Muscle of leg (tissue), 11 donors: ENCODE measurements around the gene SLC22A23. TPM values are rescaled to one million over a fixed set of nuclear protein-coding genes. Genes with fewer than 3 reads are reported as not detected.

ENCODE experiments used
- DNase-seq: peaks from one replicate; pipeline ENCODE4 v3.0.0; 2013
- H3K27ac ChIP-seq: one replicate; pipeline ENCODE4 v1.5.1; 2013; ENCODE audit warnings: mild to moderate bottlenecking, low read length, control low read depth
- H3K27me3 ChIP-seq: one replicate; pipeline ENCODE4 v1.6.1; 2013; ENCODE audit warnings: low read length; ENCODE audit not compliant: control insufficient read depth, insufficient read depth
- H3K36me3 ChIP-seq: one replicate; pipeline ENCODE4 v1.6.1; 2013; ENCODE audit warnings: low read length; ENCODE audit not compliant: control insufficient read depth, insufficient read depth
- H3K4me1 ChIP-seq: one replicate; pipeline ENCODE4 v1.6.1; 2013; ENCODE audit warnings: low read length; ENCODE audit not compliant: control insufficient read depth, insufficient read depth
- H3K4me3 ChIP-seq: one replicate; pipeline ENCODE4 v1.5.1; 2013; ENCODE audit warnings: low read length, control low read depth
- H3K9me3 ChIP-seq: replicated peaks from 2 replicates; pipeline ENCODE4 v1.6.1; 2013; ENCODE audit warnings: low read depth, low read length; ENCODE audit not compliant: control insufficient read depth
- WGBS: methylation state at CpG from one replicate; pipeline ENCODE4 v1.1.5; 2013; ENCODE audit warnings: missing lambda C conversion rate; ENCODE audit not compliant: insufficient coverage; 5-methylcytosine and 5-hydroxymethylcytosine counted together
- polyA plus RNA-seq, 8 donors: library from polyadenylated mRNA; unstranded; fragments of 120-200 nt; gene quantifications; one replicate each; pipeline versions ENCODE4 v1.2.1 to v1.2.3, GENCODE V29; 2013; ENCODE audit warnings: inconsistent platforms in 1 of 8, low replicate concordance in 1 of 8; ENCODE audit not compliant: insufficient read length in 8 of 8, insufficient read depth in 1 of 8
- total RNA-seq: library from RNA; stranded (reverse); fragments of 120-200 nt; gene quantifications from one replicate; pipeline ENCODE4 v1.2.4, GENCODE V29; 2013

The SLC22A23 gene
- total and polyA plus RNA-seq, 9 donors, result 1.1 to 6.2 (median 2.7) TPM

DNA sequence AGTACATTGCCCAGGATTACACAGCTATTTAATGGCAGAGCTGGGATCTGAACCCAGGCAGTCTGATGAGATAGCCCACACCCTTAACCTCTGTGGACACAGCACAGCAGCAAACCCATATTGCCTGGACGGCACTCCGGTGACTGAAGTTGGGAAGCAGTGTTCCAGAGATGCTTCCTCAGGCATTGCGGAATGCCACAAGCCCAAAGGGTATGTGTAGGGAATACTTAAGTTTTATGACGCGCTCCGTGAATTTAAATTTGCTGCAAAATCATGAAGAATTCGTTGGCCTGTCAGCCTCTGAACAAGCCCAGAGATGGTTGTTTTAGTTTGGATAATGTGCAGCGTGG lies 151.7 kb downstream of the SLC22A23 start:
- Histone ChIP-seq H3K9me3 (peaks cover 7% of the 10 kb centered on the region), H3K27me3 (peaks cover 7% of the 10 kb centered on the region), H3K4me3 (no peak overlapping the region), H3K27ac (no peak overlapping the region), H3K4me1 (peaks cover 20% of the 10 kb centered on the region), H3K36me3 (no peaks in the 10 kb centered on the region)
- DNase-seq, result no peak
- WGBS, result 93% methylated on average over 7 of the region's 8 CpGs

DNA sequence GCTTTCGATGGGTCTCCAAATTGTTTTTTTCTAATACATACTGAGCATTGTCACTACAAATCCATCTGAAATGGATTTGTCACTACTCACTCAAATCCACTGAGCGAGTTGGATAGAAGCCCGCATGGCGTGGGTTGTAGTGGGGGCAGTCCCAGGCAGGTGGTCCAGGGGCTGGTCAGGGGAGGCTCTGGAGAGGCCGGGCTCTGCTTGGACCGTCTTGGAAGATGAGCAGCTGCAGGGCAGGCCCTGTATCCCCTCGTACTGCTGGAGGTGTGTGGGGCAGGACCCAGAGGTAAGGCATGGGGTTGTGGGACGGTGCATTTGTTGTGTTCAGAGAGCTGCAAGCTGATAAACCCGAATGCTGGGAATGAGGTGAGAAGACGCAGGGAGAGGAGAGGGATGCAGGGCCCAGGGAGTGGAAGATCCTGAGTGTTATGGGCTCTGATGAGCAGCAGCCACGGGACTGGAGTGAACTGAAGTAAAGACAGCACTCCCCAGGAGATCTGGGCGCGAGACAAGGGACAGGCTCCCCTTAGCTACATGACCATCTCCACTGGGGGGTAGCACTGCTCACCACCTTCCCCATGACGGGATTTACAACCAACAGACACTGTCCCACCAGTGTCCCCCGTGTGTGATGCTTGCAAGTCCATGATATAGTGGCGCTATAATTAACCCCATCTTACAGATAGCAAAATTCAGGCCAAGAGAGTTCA lies 152.2 kb downstream of the SLC22A23 start:
- no peak for DNase-seq
- H3K4me3 ChIP-seq, result no peak overlapping the region
- 84% methylated on average over 11 of the region's 16 CpGs for WGBS

DNA sequence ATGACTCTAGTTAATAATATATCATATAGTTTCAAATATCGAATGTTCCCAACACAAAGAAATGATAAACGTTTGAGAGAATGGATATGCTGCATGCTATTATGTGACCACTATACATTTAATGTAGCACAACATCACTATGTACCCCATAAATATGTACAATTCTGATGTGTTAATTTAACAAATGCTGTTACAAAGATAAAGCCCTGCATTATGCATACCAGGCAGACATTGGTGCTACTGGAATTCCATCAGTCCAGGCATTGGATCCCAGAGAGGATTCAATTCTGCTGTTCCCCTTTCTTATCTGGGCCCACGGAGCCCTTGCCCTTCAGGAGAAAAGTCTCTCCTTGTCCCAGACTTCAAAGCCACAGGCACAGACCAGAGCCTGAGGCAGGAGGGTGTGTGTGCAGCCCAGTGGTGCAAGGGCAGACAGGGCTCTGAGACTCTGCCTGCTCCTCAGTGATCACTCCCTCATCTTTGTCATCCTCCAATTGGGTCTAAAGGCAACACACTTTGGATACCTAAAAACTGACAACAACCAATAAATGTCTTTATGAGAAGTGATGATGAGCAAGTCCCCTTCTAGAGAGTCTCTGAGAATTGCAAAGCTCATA lies 152.9 kb downstream of the SLC22A23 start:
- DNase-seq, result no peak
- H3K36me3 ChIP-seq, result no peaks in the 10 kb centered on the region
- peaks cover 7% of the 10 kb centered on the region for H3K9me3 ChIP-seq
- H3K27me3 ChIP-seq, result peaks cover 7% of the 10 kb centered on the region
- WGBS, result no CpG with 5 or more reads among the region's 3 CpGs
- peaks cover 8% of the 10 kb centered on the region for H3K4me1 ChIP-seq
- H3K4me3 ChIP-seq, result no peak overlapping the region
- H3K27ac ChIP-seq, result no peak overlapping the region

More for the DNA sequence above, 152.2 kb downstream of the SLC22A23 start:
- Histone ChIP-seq H3K36me3 (no peaks in the 10 kb centered on the region), H3K4me1 (peaks cover 16% of the 10 kb centered on the region), H3K27ac (no peak overlapping the region), H3K27me3 (peaks cover 7% of the 10 kb centered on the region), H3K9me3 (peaks cover 7% of the 10 kb centered on the region)

GRCh38 chr6:3301506-3301905 lies 155.3 kb downstream of the SLC22A23 start:
- Histone ChIP-seq H3K27me3 (peaks cover 14% of the 10 kb centered on the region), H3K4me1 (peaks cover under 1% of the 10 kb centered on the region), H3K9me3 (peaks cover 7% of the 10 kb centered on the region), H3K36me3 (no peaks in the 10 kb centered on the region), H3K27ac (no peak overlapping the region), H3K4me3 (no peak overlapping the region)
- DNase-seq, result no peak
- WGBS, result 92% methylated on average over 5 of the region's 8 CpGs

GRCh38 chr6:3299221-3299620 lies 157.6 kb downstream of the SLC22A23 start:
- no peak overlapping the region for H3K27ac ChIP-seq
- peaks cover 23% of the 10 kb centered on the region for H3K27me3 ChIP-seq
- DNase-seq, result no peak
- H3K4me3 ChIP-seq, result no peak overlapping the region
- H3K4me1 ChIP-seq, result peaks cover 15% of the 10 kb centered on the region
- 82% methylated on average over 3 of the region's 10 CpGs for WGBS
- H3K9me3 ChIP-seq, result peaks cover 3% of the 10 kb centered on the region
- H3K36me3 ChIP-seq, result no peaks in the 10 kb centered on the region

- no peak for DNase-seq
- Histone ChIP-seq H3K36me3 (no peaks in the 10 kb centered on the region), H3K27ac (no peak overlapping the region), H3K4me3 (no peak overlapping the region), H3K27me3 (peaks cover 25% of the 10 kb centered on the region), H3K9me3 (peaks cover 3% of the 10 kb centered on the region), H3K4me1 (peaks cover 15% of the 10 kb centered on the region)
- 74% methylated on average over 7 of the region's 11 CpGs for WGBS
Measured at GRCh38 chr6:3297909-3298308, 158.9 kb downstream of the SLC22A23 start.

- Histone ChIP-seq H3K4me3 (no peak overlapping the region), H3K27me3 (peaks cover 25% of the 10 kb centered on the region), H3K27ac (no peak overlapping the region), H3K9me3 (peaks cover 3% of the 10 kb centered on the region), H3K4me1 (peaks cover 15% of the 10 kb centered on the region), H3K36me3 (no peaks in the 10 kb centered on the region)
- 68% methylated on average over 8 of the region's 9 CpGs for WGBS
- no peak for DNase-seq
Measured at GRCh38 chr6:3297006-3297405, 159.8 kb downstream of the SLC22A23 start.

DNA sequence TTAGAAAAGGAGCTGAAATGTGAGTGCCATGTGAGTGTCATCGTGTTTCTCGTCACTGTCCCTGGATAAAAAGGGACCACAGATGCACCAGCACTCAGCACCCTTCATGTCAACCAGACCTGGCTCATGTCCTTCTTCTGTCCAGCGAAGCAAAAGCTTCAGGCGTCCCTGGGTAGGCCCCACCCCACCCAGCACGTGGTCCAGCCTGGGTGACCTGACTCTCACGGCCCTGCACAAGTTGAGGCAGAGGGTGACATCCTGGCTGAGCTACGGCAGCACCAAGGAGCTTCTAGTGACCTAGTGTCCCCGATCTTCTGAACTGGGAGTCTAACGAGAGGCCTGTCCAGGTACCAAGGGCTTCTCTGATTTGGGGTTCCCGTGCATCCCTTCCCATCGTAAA lies 160.3 kb downstream of the SLC22A23 start:
- H3K36me3 ChIP-seq, result no peaks in the 10 kb centered on the region
- H3K27me3 ChIP-seq, result peaks cover 25% of the 10 kb centered on the region
- H3K4me3 ChIP-seq, result no peak overlapping the region
- no peak overlapping the region for H3K27ac ChIP-seq
- WGBS, result 75% methylated on average over 11 of the region's 11 CpGs
- no peaks in the 10 kb centered on the region for H3K9me3 ChIP-seq
- DNase-seq, result no peak
- peaks cover 15% of the 10 kb centered on the region for H3K4me1 ChIP-seq

- Histone ChIP-seq H3K36me3 (no peaks in the 10 kb centered on the region), H3K4me3 (no peak overlapping the region), H3K27me3 (peaks cover 25% of the 10 kb centered on the region), H3K4me1 (peaks cover 15% of the 10 kb centered on the region), H3K27ac (no peak overlapping the region), H3K9me3 (no peaks in the 10 kb centered on the region)
- WGBS, result 38% methylated on average over 7 of the region's 10 CpGs
- DNase-seq, result no peak
Measured at GRCh38 chr6:3296078-3296477, 160.8 kb downstream of the SLC22A23 start.

- Histone ChIP-seq H3K27ac (no peak overlapping the region), H3K9me3 (no peaks in the 10 kb centered on the region), H3K4me3 (no peak overlapping the region), H3K36me3 (no peaks in the 10 kb centered on the region), H3K27me3 (peaks cover 25% of the 10 kb centered on the region), H3K4me1 (peaks cover 15% of the 10 kb centered on the region)
- 48% methylated on average over 23 of the region's 29 CpGs for WGBS
- peak; percentile 53 for DNase-seq
Measured at GRCh38 chr6:3294921-3295871, 161.7 kb downstream of the SLC22A23 start.
